ENCODE results near the gene MEF2D. TPM values are rescaled to one million over a fixed set of nuclear protein-coding genes. Genes with fewer than 3 reads are reported as not detected.

Gene MEF2D
- total and polyA plus RNA-seq, 8 donors, result 23.8 to 52.8 (median 31.3) TPM

GRCh38 chr1:156471496-156472490 is 28.8 kb downstream of the MEF2D start:
- Histone ChIP-seq H3K4me1 (peaks cover 5 to 20% of the 10 kb centered on the region in 2 donors), H3K27ac (peak overlapping the region; percentile 48 to 50), H3K9me3 (no peaks in the 10 kb centered on the region), H3K27me3 (no peaks in the 10 kb centered on the region), H3K36me3 (peaks cover 4 to 100% of the 10 kb centered on the region in 2 donors), H3K4me3 (no peak overlapping the region)
- peak in 3 of 4 donors; percentile 34 to 89 (median 75) for DNase-seq
- intact Hi-C loops (cut with DNase I), result no loop called here
- no peak for TF ChIP-seq CTCF (IDR thresholded peaks at IDR 0.05)
- ATAC-seq, result peak; percentile 77

- Histone ChIP-seq H3K4me1 (peaks cover 5 to 29% of the 10 kb centered on the region in 2 donors), H3K9me3 (no peaks in the 10 kb centered on the region), H3K27me3 (no peaks in the 10 kb centered on the region), H3K36me3 (peaks cover 4 to 100% of the 10 kb centered on the region in 2 donors), H3K27ac (no peak overlapping the region), H3K4me3 (no peak overlapping the region)
- intact Hi-C loops (cut with DNase I), result no loop called here
- ATAC-seq (no peak), DNase-seq (no peak)
- TF ChIP-seq CTCF (IDR thresholded peaks at IDR 0.05), result no peak
Measured at GRCh38 chr1:156470473-156470872, 30.1 kb downstream of the MEF2D start.

GRCh38 chr1:156468693-156469345 is 31.8 kb downstream of the MEF2D start:
- Histone ChIP-seq H3K4me3 (no peak overlapping the region), H3K9me3 (no peaks in the 10 kb centered on the region), H3K27me3 (no peaks in the 10 kb centered on the region), H3K36me3 (peaks cover 0 to 95% of the 10 kb centered on the region in 2 donors), H3K4me1 (peaks cover 19 to 40% of the 10 kb centered on the region in 2 donors), H3K27ac (no peak overlapping the region)
- TF ChIP-seq CTCF (IDR thresholded peaks at IDR 0.05), result no peak
- ATAC-seq (no peak), DNase-seq (no peak)
- intact Hi-C loops (cut with DNase I), result no loop called here

DNA sequence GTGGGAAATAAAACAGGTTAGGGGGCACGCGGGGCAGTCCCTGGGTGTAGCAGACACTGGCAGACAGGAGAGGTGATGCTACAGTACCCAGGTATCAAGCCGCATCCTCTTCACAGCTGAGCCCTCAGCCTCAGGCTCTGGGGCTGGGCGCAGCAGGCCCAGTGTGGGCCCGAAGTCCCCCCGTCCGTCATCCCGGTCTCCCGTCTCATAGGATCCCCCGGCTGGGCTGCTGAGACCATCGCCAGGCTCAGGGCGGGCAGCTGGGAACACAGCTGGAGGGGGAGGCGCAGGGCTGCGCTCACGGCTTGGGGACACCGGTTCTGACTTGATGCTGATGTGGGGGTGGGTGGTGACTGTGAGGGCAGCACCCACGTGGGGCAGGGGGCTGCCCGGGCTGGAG is 32.7 kb downstream of the MEF2D start:
- no peak overlapping the region for H3K27ac ChIP-seq
- intact Hi-C loops (cut with DNase I), result no loop called here
- ATAC-seq, result no peak
- DNase-seq, result peak in 1 of 4 donors; percentile 70
- TF ChIP-seq CTCF (IDR thresholded peaks at IDR 0.05), result no peak
- H3K9me3 ChIP-seq, result no peaks in the 10 kb centered on the region
- peaks cover 0 to 86% of the 10 kb centered on the region in 2 donors for H3K36me3 ChIP-seq
- peaks cover 19 to 40% of the 10 kb centered on the region in 2 donors for H3K4me1 ChIP-seq
- H3K4me3 ChIP-seq, result no peak overlapping the region
- H3K27me3 ChIP-seq, result no peaks in the 10 kb centered on the region

GRCh38 chr1:156467385-156467784 is 33.2 kb downstream of the MEF2D start:
- ATAC-seq, result no peak
- Histone ChIP-seq H3K9me3 (no peaks in the 10 kb centered on the region), H3K4me3 (no peak overlapping the region), H3K36me3 (peaks cover 0 to 80% of the 10 kb centered on the region in 2 donors), H3K4me1 (peaks cover 19 to 38% of the 10 kb centered on the region in 2 donors), H3K27ac (no peak overlapping the region), H3K27me3 (no peaks in the 10 kb centered on the region)
- no peak for DNase-seq
- TF ChIP-seq CTCF (IDR thresholded peaks at IDR 0.05), result no peak
- intact Hi-C loops (cut with DNase I), result no loop called here
